Measurements from ENCODE around the gene UHRF2.

- TF ChIP-seq POLR2AphosphoS5 (IDR thresholded peaks at IDR 0.05) (no peak), CTCF (IDR thresholded peaks at IDR 0.05) (no peak), POLR2A (IDR thresholded peaks at IDR 0.05) (no peak), EP300 (IDR thresholded peaks at IDR 0.05) (no peak)
Observed at GRCh38 chr9:6495466-6495865, 82.5 kb downstream of the UHRF2 start.

Measured in gastroesophageal sphincter (tissue), 3 donors.